MCF 10A (cell line): ENCODE measurements around the gene OSBPL2. TPM values are rescaled to one million over a fixed set of nuclear protein-coding genes. Genes with fewer than 3 reads are reported as not detected.

Source experiments
- BruUV-seq: library from RNA; stranded (reverse); fragments of 400-500 nt; replicated peaks from 2 replicates; lab custom pipeline; 2021; lab: Mats Ljungman, UMichigan
- CTCF ChIA-PET: fragments of 300-600 bp; sonication (Branson Sonifier 250); formaldehyde crosslinking; extraction: SDS; loops from one replicate; lab custom pipeline; 2021; ENCODE audit warnings: antibody characterized with exemption, inconsistent platforms; lab: Yijun Ruan, JAX
- POLR2A ChIA-PET: fragments of 300-600, 350-650 bp; sonication (Branson Sonifier 250); formaldehyde crosslinking; extraction: SDS; loops from one replicate; lab custom pipeline; 2020; ENCODE audit warnings: antibody characterized with exemption, inconsistent platforms; lab: Yijun Ruan, JAX
- DNase-seq: peaks from one replicate; pipeline ENCODE4 v3.0.0-alpha.2; 2018; ENCODE audit not compliant: unreplicated experiment
- H3K27ac Mint-ChIP-seq: one replicate; pipeline ENCODE4 v1.8.0; 2022; ENCODE audit warnings: mild to moderate bottlenecking, low read depth, mixed read lengths; ENCODE audit not compliant: unreplicated experiment
- H3K27me3 Mint-ChIP-seq: one replicate; pipeline ENCODE4 v1.8.0; 2022; ENCODE audit warnings: mixed read lengths; ENCODE audit not compliant: insufficient read depth, unreplicated experiment
- H3K36me3 Mint-ChIP-seq: one replicate; pipeline ENCODE4 v1.8.0; 2022; ENCODE audit warnings: mild to moderate bottlenecking, moderate library complexity, mixed read lengths; ENCODE audit not compliant: insufficient read depth, unreplicated experiment
- H3K4me1 Mint-ChIP-seq: one replicate; pipeline ENCODE4 v1.8.0; 2022; ENCODE audit warnings: mixed read lengths; ENCODE audit not compliant: insufficient read depth, unreplicated experiment
- H3K4me3 Mint-ChIP-seq: one replicate; pipeline ENCODE4 v1.8.0; 2022; ENCODE audit warnings: mild to moderate bottlenecking, moderate library complexity, mixed read lengths; ENCODE audit not compliant: unreplicated experiment
- H3K9me3 Mint-ChIP-seq: one replicate; pipeline ENCODE4 v1.8.0; 2022; ENCODE audit warnings: mixed read lengths; ENCODE audit not compliant: unreplicated experiment
- intact Hi-C: fragments of 100-400 bp; cut with micrococcal nuclease; formaldehyde crosslinking; loops from 2 replicates; pipeline ENCODE4 v1.14.1; 2022
- total RNA-seq: library from RNA; stranded (reverse); gene quantifications from 2 replicates; pipeline ENCODE4 v1.2.3, GENCODE V29; 2022
- TF ChIP-seq, protein P1 (sequence below): fragments of 200-600 bp; IDR thresholded peaks from one replicate; pipeline ENCODE4 v1.8.0; 2022; ENCODE audit warnings: antibody characterized with exemption, mild to moderate bottlenecking; ENCODE audit not compliant: unreplicated experiment

OSBPL2 gene
- total RNA-seq, 1 experiment from 2014 or later = 38.8 TPM

GRCh38 chr20:62231292-62231691 is 7.0 kb upstream of the OSBPL2 start:
- ChIA-PET CTCF (interaction anchor here (0.6 to 1.0 kb wide), 2 partner anchors 26 to 89 kb away, joined by 3 to 5 read pairs; no protein-coding TSS in a partner anchor), POLR2A (interaction anchor here (0.6 kb wide), 1 partner anchor 10 kb away, joined by 3 read pairs; no protein-coding TSS in a partner anchor)
- Mint-ChIP-seq H3K4me3 (no peak overlapping the region), H3K9me3 (no peaks in the 10 kb centered on the region), H3K27me3 (peaks cover 10% of the 10 kb centered on the region), H3K27ac (no peak overlapping the region), H3K4me1 (no peaks in the 10 kb centered on the region), H3K36me3 (no peaks in the 10 kb centered on the region)
- intact Hi-C loops = no loop called here
- TF ChIP-seq, protein P1, sequence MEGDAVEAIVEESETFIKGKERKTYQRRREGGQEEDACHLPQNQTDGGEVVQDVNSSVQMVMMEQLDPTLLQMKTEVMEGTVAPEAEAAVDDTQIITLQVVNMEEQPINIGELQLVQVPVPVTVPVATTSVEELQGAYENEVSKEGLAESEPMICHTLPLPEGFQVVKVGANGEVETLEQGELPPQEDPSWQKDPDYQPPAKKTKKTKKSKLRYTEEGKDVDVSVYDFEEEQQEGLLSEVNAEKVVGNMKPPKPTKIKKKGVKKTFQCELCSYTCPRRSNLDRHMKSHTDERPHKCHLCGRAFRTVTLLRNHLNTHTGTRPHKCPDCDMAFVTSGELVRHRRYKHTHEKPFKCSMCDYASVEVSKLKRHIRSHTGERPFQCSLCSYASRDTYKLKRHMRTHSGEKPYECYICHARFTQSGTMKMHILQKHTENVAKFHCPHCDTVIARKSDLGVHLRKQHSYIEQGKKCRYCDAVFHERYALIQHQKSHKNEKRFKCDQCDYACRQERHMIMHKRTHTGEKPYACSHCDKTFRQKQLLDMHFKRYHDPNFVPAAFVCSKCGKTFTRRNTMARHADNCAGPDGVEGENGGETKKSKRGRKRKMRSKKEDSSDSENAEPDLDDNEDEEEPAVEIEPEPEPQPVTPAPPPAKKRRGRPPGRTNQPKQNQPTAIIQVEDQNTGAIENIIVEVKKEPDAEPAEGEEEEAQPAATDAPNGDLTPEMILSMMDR = no peak
- BruUV-seq = no TSS peak
- no peak for DNase-seq

DNA sequence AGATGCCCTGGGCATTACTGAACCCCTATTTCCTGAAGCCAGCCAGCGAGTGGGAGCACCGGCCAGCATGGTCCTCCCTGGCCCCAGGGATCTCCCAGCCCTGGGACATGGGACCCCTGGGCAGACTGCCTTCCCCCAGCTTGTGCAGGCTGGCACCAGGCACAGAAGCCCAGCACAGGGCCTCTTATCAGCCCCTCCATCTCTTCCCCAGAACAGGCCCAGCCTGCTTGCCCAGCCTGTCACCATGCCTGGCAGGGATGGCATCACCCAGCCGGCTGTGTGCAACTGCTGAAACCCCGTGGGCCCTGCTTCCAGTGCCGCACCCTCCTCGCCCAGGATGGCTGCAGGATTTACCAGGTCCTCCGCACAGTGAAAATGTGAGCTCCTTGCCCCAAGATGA is 6.1 kb upstream of the OSBPL2 start:
- BruUV-seq = no TSS peak
- intact Hi-C loops = no loop called here
- H3K4me1 Mint-ChIP-seq = no peaks in the 10 kb centered on the region
- H3K27me3 Mint-ChIP-seq = peaks cover 2% of the 10 kb centered on the region
- CTCF ChIA-PET = interaction anchor here (1.1 kb wide), 1 partner anchor 37 kb away, joined by 4 read pairs; no protein-coding TSS in a partner anchor
- no peak overlapping the region for H3K27ac Mint-ChIP-seq
- H3K9me3 Mint-ChIP-seq = no peaks in the 10 kb centered on the region
- TF ChIP-seq, protein P1 = no peak
- H3K4me3 Mint-ChIP-seq = no peak overlapping the region
- H3K36me3 Mint-ChIP-seq = no peaks in the 10 kb centered on the region
- DNase-seq = no peak
- POLR2A ChIA-PET = no interaction called here

- Mint-ChIP-seq H3K27me3 (no peaks in the 10 kb centered on the region), H3K4me3 (no peak overlapping the region), H3K4me1 (no peaks in the 10 kb centered on the region), H3K27ac (no peak overlapping the region), H3K9me3 (no peaks in the 10 kb centered on the region), H3K36me3 (no peaks in the 10 kb centered on the region)
- no TSS peak for BruUV-seq
- intact Hi-C loops = no loop called here
- DNase-seq = no peak
- ChIA-PET CTCF (interaction anchor here (1.1 kb wide), 1 partner anchor 38 kb away, joined by 4 read pairs; no protein-coding TSS in a partner anchor), POLR2A (interaction anchor here (0.9 kb wide), 1 partner anchor 46 kb away, joined by 3 read pairs; no protein-coding TSS in a partner anchor)
- TF ChIP-seq, protein P1 = no peak
These were observed 5.3 kb upstream of the OSBPL2 start for GRCh38 chr20:62232770-62233645.

DNA sequence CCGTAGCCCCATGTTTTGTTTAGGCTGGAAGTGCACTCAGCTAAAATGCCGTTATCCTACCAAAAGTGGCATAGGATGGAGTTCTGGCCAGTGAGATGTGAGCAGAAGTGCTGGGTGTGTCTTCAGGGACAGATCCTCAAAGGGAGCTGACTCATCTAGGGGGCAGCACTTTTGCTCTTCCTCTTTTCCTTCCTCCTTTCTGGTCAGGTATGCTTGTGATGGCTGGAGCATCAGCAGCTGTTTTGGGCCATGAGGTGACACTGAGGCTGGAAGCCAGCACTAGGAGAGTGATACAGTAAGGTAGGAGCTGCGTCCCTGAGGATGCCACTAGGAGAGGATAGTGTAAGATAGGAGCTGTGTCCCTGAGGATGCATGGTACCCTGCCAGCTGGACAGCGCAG is 4.6 kb upstream of the OSBPL2 start:
- no TSS peak for BruUV-seq
- H3K9me3 Mint-ChIP-seq = no peaks in the 10 kb centered on the region
- DNase-seq = no peak
- H3K4me3 Mint-ChIP-seq = no peak overlapping the region
- intact Hi-C loops = no loop called here
- H3K36me3 Mint-ChIP-seq = no peaks in the 10 kb centered on the region
- ChIA-PET POLR2A (interaction anchor here (0.6 to 0.9 kb wide), 2 partner anchors 46 to 66 kb away, joined by 3 to 4 read pairs; no protein-coding TSS in a partner anchor), CTCF (interaction anchor here (1.2 kb wide), 1 partner anchor 27 kb away, joined by 3 read pairs; no protein-coding TSS in a partner anchor)
- TF ChIP-seq, protein P1 = no peak
- no peaks in the 10 kb centered on the region for H3K4me1 Mint-ChIP-seq
- H3K27ac Mint-ChIP-seq = no peak overlapping the region
- H3K27me3 Mint-ChIP-seq = no peaks in the 10 kb centered on the region
